Measurements from ENCODE around the gene AHI1.

Gene AHI1

DNA sequence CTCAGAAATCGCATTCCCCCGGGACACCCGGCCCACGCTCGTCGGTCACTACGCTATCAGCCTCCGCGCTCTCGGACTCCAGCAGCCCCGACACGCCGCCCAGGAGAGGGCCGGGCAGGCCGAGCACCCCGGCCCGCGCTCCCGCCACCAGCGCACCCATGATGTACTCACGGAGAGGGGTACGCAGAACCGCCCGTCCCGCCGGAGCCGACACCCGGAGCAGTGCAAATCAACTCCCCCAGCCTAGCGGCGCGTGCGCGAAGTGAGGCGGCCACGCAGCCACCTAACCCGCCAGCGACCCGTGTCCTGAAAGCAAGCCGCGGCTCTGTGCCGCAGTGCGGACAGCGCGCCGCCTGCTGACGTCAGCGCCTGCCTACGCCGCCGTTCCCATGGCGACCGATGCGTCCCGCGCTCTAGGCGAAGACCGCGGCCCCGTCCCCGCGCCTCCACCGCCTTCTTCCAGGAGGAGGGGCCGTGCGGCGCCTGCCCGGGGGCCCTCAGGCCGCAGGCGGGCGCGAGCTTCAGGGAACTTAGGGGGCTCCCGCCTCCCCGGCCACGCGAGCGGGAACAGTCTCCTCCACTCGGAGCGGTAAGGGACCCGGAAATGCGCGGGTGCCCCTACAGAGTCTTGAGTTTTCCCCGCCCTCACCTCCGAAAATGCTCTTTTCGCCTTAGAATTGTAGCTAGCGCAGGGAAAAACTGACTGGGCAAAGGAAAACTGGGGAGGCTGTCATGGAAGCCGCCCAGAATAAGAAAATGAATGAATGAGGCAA is at the start of gene AHI1:
Gene AHI1 (minus strand): TSS at position 329 of the 773 bp plus-strand sequence. CDS start 5,503 bp downstream, outside the sequence.
- Histone ChIP-seq H3K9ac (ENCODE audit: low read length) (peak within 1 kb of the TSS; percentile 96), H3K36me3 (ENCODE audit: control insufficient read depth, insufficient read depth, low read length, severe bottlenecking) (no peaks in the 10 kb centered on the region), H3K4me1 (ENCODE audit: control insufficient read depth, insufficient read depth, low read length) (peaks cover 13% of the 10 kb centered on the region), H3K9me3 (ENCODE audit: control insufficient read depth, low read length) (no peaks in the 10 kb centered on the region), H3K4me3 (ENCODE audit: low read length) (peak within 1 kb of the TSS; percentile 96), H3K27me3 (replicated peaks; ENCODE audit: control insufficient read depth, insufficient read depth, low read length) (no peaks in the 10 kb centered on the region)
- peak; percentile 98 for DNase-seq (ENCODE audit: low read depth)

DNA sequence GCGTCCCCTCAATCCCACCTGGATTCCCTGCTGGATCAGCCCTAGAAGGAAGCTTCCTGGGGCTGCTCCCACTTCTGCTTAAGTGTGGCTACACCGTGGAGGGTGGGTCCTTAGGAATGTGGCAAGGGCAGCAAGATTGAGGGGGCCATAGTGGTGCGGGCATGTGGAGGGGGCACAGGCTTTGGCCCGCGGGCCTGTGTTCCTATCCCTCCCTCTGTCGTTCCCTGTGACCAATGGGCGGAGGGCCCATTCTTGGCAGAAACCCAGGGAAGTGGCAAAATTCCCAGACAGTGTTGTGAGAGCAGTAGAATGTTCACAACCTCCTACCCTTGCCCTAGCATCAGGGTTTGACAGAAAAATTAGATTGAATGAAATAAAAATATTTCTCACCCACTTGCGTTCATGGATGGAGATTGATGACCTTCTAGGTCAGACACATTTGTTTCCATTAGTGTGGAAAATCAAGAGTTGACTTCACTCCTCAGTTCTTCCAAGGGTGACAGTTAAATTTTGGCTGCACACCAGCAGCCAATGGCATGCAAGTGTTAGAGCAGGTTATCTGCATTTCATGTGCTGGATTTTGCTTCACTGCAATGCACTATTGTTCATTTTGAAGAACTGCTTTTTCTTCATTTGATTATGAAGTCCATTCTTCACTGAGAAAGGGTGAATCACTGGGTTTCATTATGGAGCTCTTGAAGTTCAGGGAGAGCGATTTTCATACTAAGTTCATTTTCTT is 49.3 kb upstream of the AHI1 start:
- Histone ChIP-seq H3K4me1 (ENCODE audit: control insufficient read depth, insufficient read depth, low read length) (peaks cover 17% of the 10 kb centered on the region), H3K9ac (ENCODE audit: low read length) (no peak overlapping the region), H3K9me3 (ENCODE audit: control insufficient read depth, low read length) (no peaks in the 10 kb centered on the region), H3K36me3 (ENCODE audit: control insufficient read depth, insufficient read depth, low read length, severe bottlenecking) (no peaks in the 10 kb centered on the region), H3K27me3 (replicated peaks; ENCODE audit: control insufficient read depth, insufficient read depth, low read length) (no peaks in the 10 kb centered on the region), H3K4me3 (ENCODE audit: low read length) (no peak overlapping the region)
- DNase-seq (ENCODE audit: low read depth), result no peak

DNA sequence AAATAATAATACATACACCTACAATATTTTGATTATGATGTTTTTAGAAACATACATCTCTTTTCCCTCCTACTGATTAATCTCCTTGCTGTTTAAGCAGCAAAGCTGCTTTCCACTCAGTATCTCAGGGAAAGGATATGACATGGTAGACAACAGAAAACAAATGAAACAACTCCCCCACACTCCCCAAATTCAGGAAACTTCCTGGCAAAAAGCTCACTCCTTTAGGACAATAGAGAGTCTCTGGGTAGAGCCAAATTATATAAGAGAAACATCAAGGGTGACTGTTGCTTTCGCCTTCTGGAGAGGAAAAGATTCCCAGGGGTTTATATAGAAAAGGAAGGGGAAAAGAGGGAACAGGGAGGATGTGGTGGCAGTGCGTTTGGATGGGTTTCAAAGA is 48.7 kb upstream of the AHI1 start:
- Histone ChIP-seq H3K27me3 (replicated peaks; ENCODE audit: control insufficient read depth, insufficient read depth, low read length) (no peaks in the 10 kb centered on the region), H3K4me1 (ENCODE audit: control insufficient read depth, insufficient read depth, low read length) (peaks cover 17% of the 10 kb centered on the region), H3K36me3 (ENCODE audit: control insufficient read depth, insufficient read depth, low read length, severe bottlenecking) (no peaks in the 10 kb centered on the region), H3K9ac (ENCODE audit: low read length) (no peak overlapping the region), H3K4me3 (ENCODE audit: low read length) (no peak overlapping the region), H3K9me3 (ENCODE audit: control insufficient read depth, low read length) (no peaks in the 10 kb centered on the region)
- no peak for DNase-seq (ENCODE audit: low read depth)

DNA sequence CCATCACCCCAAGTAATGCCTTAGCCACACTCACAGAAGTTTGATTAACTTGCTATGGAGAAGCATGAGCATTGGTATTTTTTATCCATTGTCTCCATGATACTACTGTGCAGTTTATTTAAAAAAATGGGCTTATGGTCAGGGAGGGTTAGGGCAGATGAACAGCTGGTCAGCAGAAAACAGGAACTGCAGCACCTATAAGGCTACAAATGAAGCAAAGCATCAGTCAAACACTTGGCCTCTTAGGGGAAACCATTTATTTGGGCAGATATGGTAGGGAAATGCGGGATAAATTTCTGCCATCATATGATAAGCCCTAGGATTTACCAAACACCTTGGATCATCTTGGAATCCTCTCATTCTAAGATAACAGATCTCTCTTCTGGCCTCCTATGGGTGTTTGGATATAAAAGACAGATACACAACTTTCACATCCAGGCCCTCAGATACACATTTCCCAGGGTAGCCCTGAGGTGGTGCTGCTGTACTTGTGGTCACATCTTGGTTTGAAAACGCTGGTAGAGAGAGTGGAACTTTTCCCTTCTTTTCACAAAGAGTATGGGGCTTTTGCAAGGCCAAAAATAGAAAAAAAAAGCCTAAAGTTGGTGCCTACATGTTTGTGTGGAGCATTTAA is 42.8 kb upstream of the AHI1 start:
- DNase-seq (ENCODE audit: low read depth), result peak; percentile 40
- no peaks in the 10 kb centered on the region for H3K36me3 ChIP-seq (ENCODE audit: control insufficient read depth, insufficient read depth, low read length, severe bottlenecking)
- H3K4me1 ChIP-seq (ENCODE audit: control insufficient read depth, insufficient read depth, low read length), result peaks cover 14% of the 10 kb centered on the region
- H3K9me3 ChIP-seq (ENCODE audit: control insufficient read depth, low read length), result no peaks in the 10 kb centered on the region
- no peaks in the 10 kb centered on the region for H3K27me3 ChIP-seq (replicated peaks; ENCODE audit: control insufficient read depth, insufficient read depth, low read length)
- no peak overlapping the region for H3K4me3 ChIP-seq (ENCODE audit: low read length)
- no peak overlapping the region for H3K9ac ChIP-seq (ENCODE audit: low read length)

DNA sequence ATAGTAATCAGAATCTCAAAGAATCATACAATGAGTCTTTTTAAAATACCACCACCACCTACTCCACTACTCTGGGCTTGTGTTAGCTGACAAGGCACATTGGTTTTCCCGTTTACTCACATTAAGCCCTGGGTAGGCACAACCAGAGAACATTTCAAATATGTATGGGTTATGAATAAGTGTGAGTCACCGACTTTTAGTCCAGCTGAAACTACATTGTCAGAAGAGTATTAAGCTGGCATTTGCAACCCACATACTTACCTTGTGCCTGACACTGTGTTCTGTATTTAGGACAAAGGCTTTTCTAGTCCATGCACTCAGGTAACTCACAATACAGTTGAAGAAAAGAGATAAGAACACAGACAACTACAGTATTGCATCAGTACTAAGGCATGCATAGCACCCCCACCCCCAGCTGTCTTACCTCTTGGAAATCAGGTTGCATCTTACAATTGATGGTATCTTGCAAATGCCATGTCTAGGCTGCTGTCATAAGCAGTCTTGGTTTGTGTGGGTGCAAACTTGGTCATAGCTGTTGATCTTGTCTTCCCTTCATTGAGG is 40.3 kb upstream of the AHI1 start:
- no peak overlapping the region for H3K4me3 ChIP-seq (ENCODE audit: low read length)
- H3K9ac ChIP-seq (ENCODE audit: low read length), result no peak overlapping the region
- peaks cover 14% of the 10 kb centered on the region for H3K4me1 ChIP-seq (ENCODE audit: control insufficient read depth, insufficient read depth, low read length)
- H3K9me3 ChIP-seq (ENCODE audit: control insufficient read depth, low read length), result no peaks in the 10 kb centered on the region
- H3K27me3 ChIP-seq (replicated peaks; ENCODE audit: control insufficient read depth, insufficient read depth, low read length), result no peaks in the 10 kb centered on the region
- no peaks in the 10 kb centered on the region for H3K36me3 ChIP-seq (ENCODE audit: control insufficient read depth, insufficient read depth, low read length, severe bottlenecking)
- peak; percentile 79 for DNase-seq (ENCODE audit: low read depth)

DNA sequence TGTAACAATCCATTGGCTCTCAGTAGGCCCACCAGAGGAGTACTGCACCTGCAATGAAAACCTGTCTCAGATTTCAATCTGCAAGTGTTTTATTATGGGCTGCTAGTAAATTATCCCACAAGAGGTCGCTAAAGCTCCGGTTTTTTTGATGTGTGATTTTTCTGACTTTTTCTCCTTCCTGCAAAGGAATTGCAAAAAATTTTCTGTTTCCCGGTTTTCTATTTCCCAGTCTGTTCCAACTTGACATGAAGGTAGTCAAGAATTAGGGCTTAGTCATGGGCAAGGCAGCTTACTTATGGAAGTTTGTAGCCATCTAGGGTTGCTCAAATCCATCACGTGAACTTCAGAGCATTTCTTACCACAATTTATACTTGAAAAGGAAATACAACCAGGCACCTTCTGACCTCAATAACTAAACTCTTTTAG is 38.5 kb upstream of the AHI1 start:
- Histone ChIP-seq H3K4me1 (ENCODE audit: control insufficient read depth, insufficient read depth, low read length) (peaks cover 14% of the 10 kb centered on the region), H3K36me3 (ENCODE audit: control insufficient read depth, insufficient read depth, low read length, severe bottlenecking) (no peaks in the 10 kb centered on the region), H3K27me3 (replicated peaks; ENCODE audit: control insufficient read depth, insufficient read depth, low read length) (no peaks in the 10 kb centered on the region), H3K9me3 (ENCODE audit: control insufficient read depth, low read length) (no peaks in the 10 kb centered on the region), H3K9ac (ENCODE audit: low read length) (peak overlapping the region; percentile 8), H3K4me3 (ENCODE audit: low read length) (peak overlapping the region; percentile 10)
- peak; percentile 88 for DNase-seq (ENCODE audit: low read depth)

DNA sequence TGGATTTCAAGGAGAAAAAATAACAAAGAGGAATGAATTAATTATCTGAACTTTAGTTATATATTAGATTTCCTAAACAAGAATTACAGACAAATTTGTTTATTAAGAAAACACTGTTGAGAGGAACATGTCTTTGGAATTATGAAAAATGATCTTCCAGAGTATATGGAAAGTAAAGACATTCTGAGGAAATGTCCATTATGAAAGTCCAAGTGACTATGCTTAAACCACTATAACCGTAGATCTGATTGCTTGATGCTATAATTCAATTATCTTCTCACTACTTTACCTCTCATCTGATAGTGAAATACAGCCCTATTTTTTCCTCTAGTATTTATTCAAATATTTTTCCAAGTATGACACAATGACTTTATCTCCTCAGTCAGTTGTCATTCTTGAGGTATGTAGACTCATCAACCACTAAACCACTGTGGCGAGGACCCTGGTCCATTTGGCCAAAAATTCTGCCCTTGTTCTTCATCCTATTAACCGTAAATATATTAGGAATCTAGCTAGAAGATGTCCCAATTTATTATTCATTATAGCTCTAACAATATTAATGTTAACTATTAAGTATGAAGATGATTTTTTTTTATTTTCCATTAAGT is 37.3 kb upstream of the AHI1 start:
- Histone ChIP-seq H3K4me1 (ENCODE audit: control insufficient read depth, insufficient read depth, low read length) (peaks cover 14% of the 10 kb centered on the region), H3K9ac (ENCODE audit: low read length) (peak overlapping the region; percentile 13), H3K36me3 (ENCODE audit: control insufficient read depth, insufficient read depth, low read length, severe bottlenecking) (no peaks in the 10 kb centered on the region), H3K27me3 (replicated peaks; ENCODE audit: control insufficient read depth, insufficient read depth, low read length) (no peaks in the 10 kb centered on the region), H3K9me3 (ENCODE audit: control insufficient read depth, low read length) (no peaks in the 10 kb centered on the region), H3K4me3 (ENCODE audit: low read length) (no peak overlapping the region)
- DNase-seq (ENCODE audit: low read depth), result no peak

DNA sequence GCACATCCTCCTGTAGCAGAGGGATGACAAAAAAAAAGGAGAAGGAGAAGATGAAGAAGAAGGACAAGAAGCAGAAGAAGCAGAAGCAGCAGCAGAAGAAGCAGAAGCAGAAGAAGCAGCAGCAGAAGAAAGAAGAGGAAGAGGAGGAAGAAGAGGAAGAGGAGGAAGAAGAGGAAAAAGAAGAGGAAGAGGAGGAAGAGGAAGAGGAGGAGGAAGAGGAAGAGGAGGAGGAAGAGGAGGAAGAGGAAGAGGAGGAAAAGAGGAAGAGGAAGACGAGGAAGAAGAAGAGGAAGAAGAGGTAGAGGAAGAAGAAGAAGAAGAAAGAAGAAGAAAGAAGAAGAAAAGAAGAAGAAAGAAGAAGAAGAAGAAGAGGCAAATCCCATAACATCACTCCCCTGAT is 35.0 kb upstream of the AHI1 start:
- no peaks in the 10 kb centered on the region for H3K36me3 ChIP-seq (ENCODE audit: control insufficient read depth, insufficient read depth, low read length, severe bottlenecking)
- no peaks in the 10 kb centered on the region for H3K9me3 ChIP-seq (ENCODE audit: control insufficient read depth, low read length)
- DNase-seq (ENCODE audit: low read depth), result no peak
- no peaks in the 10 kb centered on the region for H3K27me3 ChIP-seq (replicated peaks; ENCODE audit: control insufficient read depth, insufficient read depth, low read length)
- no peak overlapping the region for H3K9ac ChIP-seq (ENCODE audit: low read length)
- H3K4me1 ChIP-seq (ENCODE audit: control insufficient read depth, insufficient read depth, low read length), result peaks cover 10% of the 10 kb centered on the region
- H3K4me3 ChIP-seq (ENCODE audit: low read length), result no peak overlapping the region

DNA sequence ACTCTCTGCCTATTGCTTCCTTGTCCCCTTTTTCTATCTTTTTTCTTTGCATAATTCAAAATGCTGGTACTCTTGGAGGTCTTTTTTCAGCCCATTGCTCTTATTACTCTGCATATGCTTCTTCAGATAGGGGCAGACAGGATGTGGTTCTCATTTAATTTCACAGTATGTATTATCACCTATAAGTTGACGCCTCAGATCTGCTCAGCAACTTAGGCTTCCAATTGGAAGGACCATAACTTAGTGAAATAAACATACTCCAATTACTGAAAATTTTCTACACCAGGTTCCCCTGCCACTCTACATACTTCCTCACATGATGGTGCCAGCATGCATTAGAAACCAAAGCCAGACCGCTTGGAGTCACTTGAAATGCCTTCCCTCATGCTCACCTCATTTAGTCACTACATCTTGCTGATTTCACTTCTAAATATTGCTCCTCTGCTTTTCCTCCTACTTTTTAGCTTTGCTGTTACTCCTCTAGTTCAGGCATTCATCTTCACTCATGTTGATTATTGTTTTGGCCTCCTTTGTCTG is 34.5 kb upstream of the AHI1 start:
- Histone ChIP-seq H3K4me1 (ENCODE audit: control insufficient read depth, insufficient read depth, low read length) (peaks cover 7% of the 10 kb centered on the region), H3K9me3 (ENCODE audit: control insufficient read depth, low read length) (no peaks in the 10 kb centered on the region), H3K36me3 (ENCODE audit: control insufficient read depth, insufficient read depth, low read length, severe bottlenecking) (no peaks in the 10 kb centered on the region), H3K27me3 (replicated peaks; ENCODE audit: control insufficient read depth, insufficient read depth, low read length) (no peaks in the 10 kb centered on the region), H3K9ac (ENCODE audit: low read length) (no peak overlapping the region), H3K4me3 (ENCODE audit: low read length) (no peak overlapping the region)
- DNase-seq (ENCODE audit: low read depth), result no peak

DNA sequence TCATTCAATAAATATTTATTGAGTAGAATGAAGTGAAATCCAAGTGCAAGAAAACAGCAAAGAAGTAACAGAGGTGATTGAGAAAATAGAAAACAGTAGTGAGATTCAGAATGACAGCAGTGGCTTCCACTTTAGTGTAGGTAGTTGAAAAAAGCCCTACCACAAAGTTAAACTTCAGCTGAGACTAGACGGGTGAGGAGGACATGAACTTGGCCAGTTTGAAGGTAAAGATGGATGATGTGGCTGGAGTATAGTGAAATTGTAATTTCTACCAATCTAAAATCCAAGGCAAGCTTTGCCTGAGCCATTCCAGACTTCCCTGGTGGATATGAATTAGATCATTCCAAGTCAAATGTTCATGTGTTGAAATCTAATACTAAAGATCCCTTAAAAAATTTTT is 32.6 kb upstream of the AHI1 start:
- Histone ChIP-seq H3K9ac (ENCODE audit: low read length) (no peak overlapping the region), H3K27me3 (replicated peaks; ENCODE audit: control insufficient read depth, insufficient read depth, low read length) (no peaks in the 10 kb centered on the region), H3K36me3 (ENCODE audit: control insufficient read depth, insufficient read depth, low read length, severe bottlenecking) (no peaks in the 10 kb centered on the region), H3K4me3 (ENCODE audit: low read length) (no peak overlapping the region), H3K9me3 (ENCODE audit: control insufficient read depth, low read length) (no peaks in the 10 kb centered on the region), H3K4me1 (ENCODE audit: control insufficient read depth, insufficient read depth, low read length) (no peaks in the 10 kb centered on the region)
- no peak for DNase-seq (ENCODE audit: low read depth)

DNA sequence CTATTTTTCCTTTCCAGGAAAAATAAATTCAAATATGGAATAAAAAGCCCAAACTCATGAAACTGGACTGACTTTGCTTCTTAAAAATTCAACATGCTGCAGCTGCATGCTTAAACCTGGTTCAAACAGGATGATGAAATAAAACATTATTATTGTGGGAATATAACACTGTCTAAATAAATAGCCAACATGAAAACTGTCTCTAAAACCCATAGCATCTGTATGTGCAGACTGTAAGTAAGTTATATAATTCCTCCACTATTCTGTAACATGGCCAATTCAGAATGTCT is 30.4 kb upstream of the AHI1 start:
- H3K36me3 ChIP-seq (ENCODE audit: control insufficient read depth, insufficient read depth, low read length, severe bottlenecking), result no peaks in the 10 kb centered on the region
- H3K4me3 ChIP-seq (ENCODE audit: low read length), result no peak overlapping the region
- DNase-seq (ENCODE audit: low read depth), result no peak
- H3K9me3 ChIP-seq (ENCODE audit: control insufficient read depth, low read length), result no peaks in the 10 kb centered on the region
- no peaks in the 10 kb centered on the region for H3K27me3 ChIP-seq (replicated peaks; ENCODE audit: control insufficient read depth, insufficient read depth, low read length)
- peaks cover 3% of the 10 kb centered on the region for H3K4me1 ChIP-seq (ENCODE audit: control insufficient read depth, insufficient read depth, low read length)
- H3K9ac ChIP-seq (ENCODE audit: low read length), result no peak overlapping the region

All from adipocyte (in vitro differentiated cells).